ENCODE data around the gene TTC13.
"Not testable (repeated sequence)": the region's sequence is repeated elsewhere in the genome, so short reads cannot be mapped to it uniquely, and the experiment has no call there.

The TTC13 gene, protein sequence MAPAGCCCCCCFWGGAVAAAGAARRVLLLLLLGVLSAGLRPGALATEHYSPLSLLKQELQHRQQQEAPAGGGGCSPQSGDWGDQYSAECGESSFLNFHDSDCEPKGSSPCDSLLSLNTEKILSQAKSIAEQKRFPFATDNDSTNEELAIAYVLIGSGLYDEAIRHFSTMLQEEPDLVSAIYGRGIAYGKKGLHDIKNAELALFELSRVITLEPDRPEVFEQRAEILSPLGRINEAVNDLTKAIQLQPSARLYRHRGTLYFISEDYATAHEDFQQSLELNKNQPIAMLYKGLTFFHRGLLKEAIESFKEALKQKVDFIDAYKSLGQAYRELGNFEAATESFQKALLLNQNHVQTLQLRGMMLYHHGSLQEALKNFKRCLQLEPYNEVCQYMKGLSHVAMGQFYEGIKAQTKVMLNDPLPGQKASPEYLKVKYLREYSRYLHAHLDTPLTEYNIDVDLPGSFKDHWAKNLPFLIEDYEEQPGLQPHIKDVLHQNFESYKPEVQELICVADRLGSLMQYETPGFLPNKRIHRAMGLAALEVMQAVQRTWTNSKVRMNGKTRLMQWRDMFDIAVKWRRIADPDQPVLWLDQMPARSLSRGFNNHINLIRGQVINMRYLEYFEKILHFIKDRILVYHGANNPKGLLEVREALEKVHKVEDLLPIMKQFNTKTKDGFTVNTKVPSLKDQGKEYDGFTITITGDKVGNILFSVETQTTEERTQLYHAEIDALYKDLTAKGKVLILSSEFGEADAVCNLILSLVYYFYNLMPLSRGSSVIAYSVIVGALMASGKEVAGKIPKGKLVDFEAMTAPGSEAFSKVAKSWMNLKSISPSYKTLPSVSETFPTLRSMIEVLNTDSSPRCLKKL

DNA sequence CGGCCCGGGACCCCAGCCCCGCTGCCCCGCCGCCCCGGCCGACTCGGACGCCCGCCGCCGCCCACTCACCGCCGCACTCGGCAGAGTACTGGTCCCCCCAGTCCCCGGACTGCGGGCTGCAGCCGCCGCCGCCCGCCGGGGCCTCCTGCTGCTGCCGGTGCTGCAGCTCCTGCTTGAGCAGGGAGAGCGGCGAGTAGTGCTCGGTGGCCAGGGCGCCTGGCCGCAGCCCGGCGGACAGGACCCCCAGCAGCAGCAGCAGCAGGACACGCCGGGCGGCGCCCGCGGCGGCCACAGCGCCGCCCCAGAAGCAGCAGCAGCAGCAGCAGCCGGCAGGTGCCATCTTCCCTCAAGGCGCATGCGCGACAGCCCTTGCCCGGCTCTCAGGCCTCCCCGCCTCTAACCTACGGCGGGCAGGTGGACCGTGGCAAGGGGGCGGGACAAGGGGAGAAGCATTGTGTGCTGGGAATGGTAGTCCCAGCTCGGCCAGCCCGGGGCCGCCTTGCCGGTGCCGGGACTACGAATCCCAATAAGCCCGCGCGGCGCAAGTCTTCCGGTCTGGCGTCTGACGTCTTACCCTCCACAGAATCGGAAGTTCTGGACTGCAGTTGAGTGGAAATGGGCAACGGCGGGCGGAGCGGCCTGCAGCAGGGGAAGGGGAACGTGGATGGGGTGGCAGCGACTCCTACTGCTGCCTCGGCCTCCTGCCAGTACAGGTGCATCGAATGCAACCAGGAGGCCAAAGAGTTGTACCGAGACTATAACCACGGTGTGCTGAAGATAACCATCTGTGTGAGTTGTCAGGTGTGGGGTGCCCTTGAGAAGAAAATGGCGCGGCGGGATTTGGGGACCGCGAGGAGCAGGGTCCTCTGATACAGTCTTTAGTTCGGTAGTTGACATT, at the start of gene TTC13, which contains the start of gene ARV1:
TSS of gene TTC13 (minus strand) at position 371 of the 898 bp plus-strand sequence. CDS start at position 340, 31 bp downstream.
TSS of gene ARV1 (plus strand) at position 604 of the 898 bp plus-strand sequence. CDS start at position 616, 12 bp downstream.
- DNase-seq = peak; percentile 97 to 98

GRCh38 chr1:231027971-231028370, 49.3 kb upstream of the TTC13 start:
- no peak for DNase-seq

DNA sequence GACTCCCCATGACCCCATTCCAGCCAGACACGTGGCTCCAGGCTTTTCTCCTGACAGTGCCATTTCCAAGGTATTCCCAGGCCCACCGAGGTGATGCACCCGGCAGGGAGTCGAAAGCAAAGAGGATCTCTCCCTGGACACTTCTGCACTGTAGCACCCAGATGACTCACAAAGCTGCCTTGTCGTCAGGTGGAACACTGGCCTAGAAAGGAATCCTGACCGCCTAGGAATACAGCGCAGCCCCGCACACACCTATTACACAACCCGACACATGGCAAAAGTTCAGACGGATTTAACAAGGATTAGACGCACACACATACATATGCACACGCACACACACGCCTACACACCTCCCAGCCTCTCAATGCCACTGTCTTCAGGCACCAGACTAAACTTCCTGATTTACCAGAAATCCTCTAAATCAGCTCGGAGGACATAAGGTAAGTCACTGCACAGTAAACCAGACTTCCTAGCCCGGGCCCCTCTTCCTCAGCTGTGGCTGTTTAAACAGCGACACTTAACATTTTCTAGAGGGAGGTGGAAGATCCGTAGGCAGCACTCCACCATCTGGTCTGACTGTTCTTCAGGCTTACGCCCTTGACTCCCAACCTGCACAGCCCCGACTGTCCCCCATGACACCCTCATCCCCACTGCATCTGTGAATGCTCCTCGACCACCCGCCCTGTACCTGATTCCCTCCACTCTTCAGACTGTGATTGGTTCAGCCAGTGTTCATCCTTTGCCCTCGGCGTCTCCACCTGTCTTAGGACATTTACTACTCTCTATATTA, 48.7 kb upstream of the TTC13 start:
- no peak for DNase-seq

- no peak for DNase-seq
Observed at GRCh38 chr1:231026576-231026975, 47.9 kb upstream of the TTC13 start.

GRCh38 chr1:231023150-231023549, 44.5 kb upstream of the TTC13 start:
- DNase-seq = no peak

DNA sequence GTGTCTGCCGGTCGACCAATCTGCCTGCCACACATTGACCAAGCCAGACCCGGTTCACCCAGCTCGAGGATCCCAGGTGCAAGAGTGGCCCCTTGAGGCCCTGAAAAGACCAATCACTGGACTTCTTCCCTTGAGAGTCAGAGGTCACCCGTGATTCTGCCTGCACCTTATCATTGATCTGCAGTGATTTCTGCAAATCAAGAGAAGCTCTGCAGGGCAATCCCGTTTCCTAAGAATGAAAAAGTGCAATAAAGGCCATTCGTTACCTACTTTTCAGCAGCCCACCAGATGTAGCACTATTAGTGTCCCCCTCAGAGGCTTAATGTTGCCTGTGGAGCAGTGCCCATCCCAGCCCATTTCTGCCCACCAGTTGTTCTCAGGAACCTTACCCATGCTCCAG, 43.9 kb upstream of the TTC13 start:
- DNase-seq = not testable (repeated sequence)

DNA sequence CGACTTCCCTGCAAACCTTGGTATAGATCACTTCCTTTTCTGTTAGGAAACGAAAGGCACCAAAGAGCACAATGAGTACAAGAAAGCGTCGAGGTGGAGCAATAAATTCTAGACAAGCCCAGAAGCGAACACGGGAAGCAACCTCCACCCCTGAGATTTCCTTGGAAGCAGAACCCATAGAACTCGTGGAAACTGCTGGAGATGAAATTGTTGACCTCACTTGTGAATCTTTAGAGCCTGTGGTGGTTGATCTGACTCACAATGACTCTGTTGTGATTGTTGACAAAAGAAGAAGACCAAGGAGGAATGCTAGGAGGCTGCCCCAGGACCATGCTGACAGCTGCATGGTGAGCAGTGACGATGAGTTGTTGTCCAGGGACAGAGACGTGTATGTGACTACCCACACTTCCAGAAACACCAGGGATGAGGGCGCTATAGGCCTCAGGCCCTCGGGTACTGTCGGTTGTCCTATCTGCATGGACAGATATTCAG, 42.9 kb upstream of the TTC13 start:
- no peak for DNase-seq

GRCh38 chr1:231020816-231021215, 42.2 kb upstream of the TTC13 start:
- DNase-seq = no peak

DNA sequence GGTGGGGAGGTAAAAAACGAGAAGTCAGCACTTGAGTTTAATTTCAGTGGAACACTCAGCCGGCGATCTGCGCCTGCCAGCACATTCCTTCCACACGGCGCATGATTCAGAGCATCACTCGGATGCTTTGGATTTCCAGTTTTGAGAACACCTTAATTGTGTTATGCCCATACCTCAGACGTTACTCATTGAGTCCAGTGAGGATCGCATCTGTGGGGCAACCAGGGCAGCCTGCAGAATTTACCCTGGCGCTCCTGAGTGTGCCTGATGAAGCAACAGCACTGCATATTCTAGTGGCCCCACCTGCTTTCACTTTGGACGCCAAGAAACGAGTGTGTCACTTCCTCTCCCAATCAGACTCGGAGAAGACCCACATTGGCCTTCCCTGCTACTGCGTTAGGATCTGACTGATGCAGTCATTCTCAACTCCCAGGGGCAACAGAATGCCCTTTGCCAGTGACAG, 41.5 kb upstream of the TTC13 start:
- no peak for DNase-seq

DNA sequence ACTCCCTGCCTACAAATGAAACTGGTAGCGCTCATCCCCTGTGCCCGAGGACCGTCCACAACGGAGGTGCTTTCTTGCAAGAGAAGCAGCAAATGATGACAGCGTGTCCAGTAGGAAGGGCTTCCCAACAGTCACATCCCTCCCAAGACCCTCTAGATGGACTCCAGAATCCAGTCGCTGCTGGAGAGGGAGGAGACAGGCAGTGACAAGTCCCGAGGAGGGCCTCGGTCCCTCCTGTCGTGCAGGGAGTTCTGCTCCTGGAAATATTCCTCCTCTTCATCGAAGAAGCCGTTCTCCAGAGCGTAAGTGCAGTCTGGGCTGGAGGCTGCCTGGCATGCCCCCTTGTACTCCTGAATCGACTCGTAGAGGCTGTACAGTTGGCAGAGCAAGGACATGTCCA, 41.0 kb upstream of the TTC13 start:
- no peak for DNase-seq

DNA sequence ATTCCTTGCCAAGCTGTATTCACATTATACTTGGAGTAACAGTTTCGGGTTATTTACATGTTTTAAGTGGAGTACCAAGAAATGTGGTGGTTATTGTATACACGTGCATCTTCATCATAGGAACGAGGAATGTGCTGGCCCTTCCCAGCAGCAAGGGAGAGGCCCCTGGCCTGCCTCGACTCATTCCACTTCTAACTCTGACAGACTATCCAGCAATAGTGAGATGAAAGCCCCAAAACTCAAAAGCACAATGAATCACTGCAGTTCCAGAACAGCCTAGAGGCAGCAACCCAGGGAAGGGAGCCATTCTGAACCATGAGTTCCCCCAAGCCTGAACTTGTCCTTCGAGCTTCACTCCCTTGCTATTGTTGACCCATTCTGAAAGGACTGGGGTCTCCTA, 38.3 kb upstream of the TTC13 start:
- DNase-seq = no peak

DNA sequence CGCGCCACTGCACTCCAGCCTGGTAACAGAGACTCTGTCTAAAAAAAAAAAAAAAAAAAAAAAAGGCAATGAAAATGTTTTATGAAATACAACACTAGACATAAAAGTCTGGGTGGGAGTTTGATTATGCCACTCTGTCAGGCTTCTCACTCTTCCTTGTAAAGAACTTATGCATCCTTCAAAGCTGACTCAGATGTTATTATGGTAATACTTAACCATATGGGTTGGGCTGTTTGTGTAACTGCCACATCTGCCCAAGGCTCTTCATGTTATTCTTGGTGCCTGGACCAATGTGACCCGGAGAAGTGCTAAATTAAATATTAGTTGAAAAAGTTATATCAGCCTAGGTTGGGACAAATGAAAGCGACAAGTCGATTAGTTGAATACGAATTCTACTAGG, 37.6 kb upstream of the TTC13 start:
- no peak for DNase-seq

DNA sequence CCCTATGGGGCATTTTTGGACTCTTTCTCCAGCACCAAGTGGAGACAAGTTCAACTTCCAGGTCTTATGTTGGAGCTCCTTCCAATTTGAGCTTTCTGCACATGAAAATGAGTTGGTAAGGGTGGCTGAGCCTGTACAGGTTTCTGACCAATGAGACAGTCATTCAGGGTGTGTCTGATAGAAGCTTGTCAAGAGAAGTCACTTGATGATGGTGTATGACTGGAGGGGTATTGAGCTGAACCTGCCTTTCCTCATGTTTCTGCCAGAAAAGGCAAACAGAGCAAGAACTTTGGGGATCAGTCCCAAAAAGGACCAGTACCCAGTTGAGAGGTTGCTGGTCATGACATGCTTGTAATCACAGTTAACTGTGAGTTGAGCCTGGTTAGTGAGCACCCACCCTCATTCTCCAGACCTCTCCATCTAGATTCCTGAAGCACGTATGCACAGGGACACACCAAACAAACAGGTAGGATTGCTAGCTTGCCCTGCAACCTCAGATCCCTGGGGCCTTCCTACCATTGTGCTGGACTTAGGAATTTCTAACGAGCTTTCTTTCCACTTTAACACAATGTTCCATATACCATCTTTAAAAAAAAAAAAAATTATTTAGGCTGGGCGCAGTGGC, 34.8 kb upstream of the TTC13 start:
- no peak for DNase-seq

DNA sequence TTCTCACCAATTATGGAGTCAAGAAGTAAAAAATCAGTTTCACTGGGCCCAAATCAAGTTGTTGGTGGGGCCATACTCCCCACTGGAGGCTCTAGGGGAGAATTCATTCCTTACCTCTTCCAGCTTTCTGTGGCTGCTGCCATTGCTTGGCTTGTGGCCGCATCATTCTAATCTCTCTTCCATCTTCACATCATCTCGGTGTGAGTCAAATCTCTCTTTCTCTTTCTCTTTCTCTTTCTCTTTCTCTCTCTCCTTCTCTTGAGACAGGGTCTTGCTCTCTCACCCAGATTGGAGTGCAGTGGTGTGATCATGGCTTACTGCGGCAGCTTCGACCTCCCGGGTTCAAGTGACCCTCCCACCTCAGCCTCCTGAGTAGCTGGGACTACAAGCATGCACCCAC, 33.3 kb upstream of the TTC13 start:
- DNase-seq = no peak

GRCh38 chr1:231011360-231011759, 32.7 kb upstream of the TTC13 start:
- no peak for DNase-seq

GRCh38 chr1:231007535-231007934, 28.9 kb upstream of the TTC13 start:
- DNase-seq = not testable (repeated sequence)

- no peak for DNase-seq
Observed at GRCh38 chr1:231001892-231002291, 23.2 kb upstream of the TTC13 start.

DNA sequence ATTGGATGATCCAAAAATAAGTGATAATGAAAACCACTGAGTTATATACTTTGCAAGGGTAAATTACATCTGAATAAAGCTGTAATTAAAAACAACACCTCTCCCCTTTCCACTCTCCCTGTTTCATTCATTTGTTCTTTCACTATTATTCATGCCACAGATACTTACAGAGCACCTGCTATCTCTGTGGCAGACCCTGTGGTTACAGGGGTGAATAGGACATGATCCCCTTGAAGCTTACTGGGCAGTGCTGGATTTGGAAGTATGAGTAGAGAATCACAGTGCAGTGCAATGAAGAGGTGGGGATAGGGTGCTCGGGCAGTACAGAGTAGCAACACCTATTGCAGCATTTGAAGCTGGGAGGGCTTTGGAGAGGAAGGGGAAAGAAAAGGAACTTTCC, 22.0 kb upstream of the TTC13 start:
- DNase-seq = no peak

GRCh38 chr1:231000201-231000600, 21.5 kb upstream of the TTC13 start:
- no peak for DNase-seq

GRCh38 chr1:230994860-230995259, 16.2 kb upstream of the TTC13 start:
- DNase-seq = no peak

- DNase-seq = no peak
Observed at GRCh38 chr1:230992100-230992774, 13.6 kb upstream of the TTC13 start.
